H9 (cell line): ENCODE data around the gene AKR1B15. TPM values are rescaled to one million over a fixed set of nuclear protein-coding genes. Genes with fewer than 3 reads are reported as not detected.
"Not testable (repeated sequence)": the region's sequence is repeated elsewhere in the genome, so short reads cannot be mapped to it uniquely, and the experiment has no call there.

Source experiments
- DNase-seq: peaks from one replicate; pipeline ENCODE4 v3.0.0-alpha.2; 2017
- H2AFZ ChIP-seq: one replicate; pipeline ENCODE4 v1.6.1; 2013; ENCODE audit warnings: mild to moderate bottlenecking, low read length, control low read depth, moderate library complexity
- H2AK5ac ChIP-seq: 2 replicates; pipeline ENCODE4 v1.6.1; 2013; ENCODE audit warnings: low read length, control low read depth, mixed read lengths; ENCODE audit not compliant: insufficient read length
- H2BK120ac ChIP-seq: one replicate; pipeline ENCODE4 v1.6.1; 2013; ENCODE audit warnings: low read depth, mild to moderate bottlenecking, low read length, control low read depth, inconsistent platforms; ENCODE audit not compliant: poor library complexity, severe bottlenecking
- H2BK12ac ChIP-seq: 2 replicates; pipeline ENCODE4 v1.6.1; 2013; ENCODE audit warnings: low read length, control low read depth, mixed read lengths, low read depth; ENCODE audit not compliant: insufficient read length
- H2BK15ac ChIP-seq: 2 replicates; pipeline ENCODE4 v1.6.1; 2013; ENCODE audit warnings: low read depth, low read length, control low read depth
- H2BK20ac ChIP-seq: one replicate; pipeline ENCODE4 v1.6.1; 2013; ENCODE audit warnings: low read depth, mild to moderate bottlenecking, low read length, control low read depth, inconsistent platforms; ENCODE audit not compliant: poor library complexity, severe bottlenecking
- H2BK5ac ChIP-seq: 2 replicates; pipeline ENCODE4 v1.6.1; 2013; ENCODE audit warnings: low read length, control low read depth, mixed read lengths; ENCODE audit not compliant: insufficient read length
- H3K14ac ChIP-seq: 2 replicates; pipeline ENCODE4 v1.6.1; 2013; ENCODE audit warnings: low read length, control low read depth; ENCODE audit not compliant: insufficient read depth
- H3K18ac ChIP-seq: 2 replicates; pipeline ENCODE4 v1.6.1; 2013; ENCODE audit warnings: low read depth, mild to moderate bottlenecking, mixed read lengths, low read length, control low read depth; ENCODE audit not compliant: insufficient read length
- H3K23ac ChIP-seq: 2 replicates; pipeline ENCODE4 v1.6.1; 2013; ENCODE audit warnings: low read length, control low read depth, mixed read lengths, low read depth; ENCODE audit not compliant: insufficient read length
- H3K23me2 ChIP-seq: 2 replicates; pipeline ENCODE4 v1.6.1; 2013; ENCODE audit warnings: low read depth, mild to moderate bottlenecking, mixed read lengths, low read length, control low read depth; ENCODE audit not compliant: insufficient read length, poor library complexity, severe bottlenecking
- H3K27ac ChIP-seq: 2 replicates; pipeline ENCODE4 v1.5.1; 2013; ENCODE audit warnings: low read length, control low read depth, mixed read lengths, low read depth; ENCODE audit not compliant: insufficient read length
- H3K27me3 ChIP-seq: 2 replicates; pipeline ENCODE4 v1.6.1; 2013; ENCODE audit warnings: low read length, control low read depth, inconsistent platforms; ENCODE audit not compliant: insufficient read depth
- H3K4ac ChIP-seq: 2 replicates; pipeline ENCODE4 v1.6.1; 2013; ENCODE audit warnings: low read depth, mild to moderate bottlenecking, control low read depth, inconsistent platforms, low read length, moderate library complexity
- H3K4me1 ChIP-seq: 2 replicates; pipeline ENCODE4 v1.6.1; 2013; ENCODE audit warnings: low read length, control low read depth, inconsistent platforms; ENCODE audit not compliant: insufficient read depth
- H3K4me2 ChIP-seq: 2 replicates; pipeline ENCODE4 v1.6.1; 2013; ENCODE audit warnings: low read length, control low read depth, mixed read lengths; ENCODE audit not compliant: insufficient read length, insufficient read depth
- H3K56ac ChIP-seq: 2 replicates; pipeline ENCODE4 v1.6.1; 2013; ENCODE audit warnings: low read depth, mild to moderate bottlenecking, mixed read lengths, low read length, control low read depth; ENCODE audit not compliant: insufficient read length
- H3K79me1 ChIP-seq: 2 replicates; pipeline ENCODE4 v1.6.1; 2013; ENCODE audit warnings: low read depth, mild to moderate bottlenecking, moderate library complexity, low read length, control low read depth, inconsistent platforms; ENCODE audit not compliant: insufficient read depth, poor library complexity, severe bottlenecking
- H3K79me2 ChIP-seq: 2 replicates; pipeline ENCODE4 v1.6.1; 2013; ENCODE audit warnings: low read length, control low read depth, inconsistent platforms; ENCODE audit not compliant: insufficient read depth
- H3K9ac ChIP-seq: 2 replicates; pipeline ENCODE4 v1.6.1; 2013; ENCODE audit warnings: low read length, control low read depth, mixed read lengths; ENCODE audit not compliant: insufficient read length; ENCODE audit errors: extremely low read depth
- H3K9me3 ChIP-seq: one replicate; pipeline ENCODE4 v1.6.1; 2013; ENCODE audit warnings: low read depth, low read length, inconsistent platforms; ENCODE audit not compliant: control insufficient read depth
- H3T11ph ChIP-seq: one replicate; pipeline ENCODE4 v1.6.1; 2013; ENCODE audit warnings: mild to moderate bottlenecking, low read length, control low read depth, inconsistent platforms
- H4K20me1 ChIP-seq: one replicate; pipeline ENCODE4 v1.6.1; 2013; ENCODE audit not compliant: control insufficient read depth, insufficient read length, insufficient read depth
- H4K5ac ChIP-seq: 2 replicates; pipeline ENCODE4 v1.6.1; 2013; ENCODE audit warnings: low read depth, mild to moderate bottlenecking, mixed read lengths, low read length, control low read depth; ENCODE audit not compliant: insufficient read length
- H4K8ac ChIP-seq: replicated peaks from 2 replicates; pipeline ENCODE4 v1.6.1; 2013; ENCODE audit warnings: low read length, control low read depth, mixed read lengths, low read depth; ENCODE audit not compliant: insufficient read length
- H4K91ac ChIP-seq: 2 replicates; pipeline ENCODE4 v1.6.1; 2013; ENCODE audit warnings: low read depth, mild to moderate bottlenecking, moderate library complexity, mixed read lengths, low read length, control low read depth; ENCODE audit not compliant: insufficient read length
- H3K27ac Mint-ChIP-seq, 3 experiments: 2 replicates in 2 of 3; 3 replicates in 1 of 3; pipeline ENCODE4 v1.8.0; 2020 to 2021; ENCODE audit warnings: mixed read lengths in 3 of 3, mild to moderate bottlenecking in 1 of 3, moderate library complexity in 1 of 3
- H3K27me3 Mint-ChIP-seq: 2 replicates; pipeline ENCODE4 v1.8.0; 2021; ENCODE audit warnings: low read depth, mild to moderate bottlenecking, moderate library complexity, mixed read lengths
- H3K36me3 Mint-ChIP-seq, 3 experiments: 2 replicates in 2 of 3; 3 replicates in 1 of 3; pipeline ENCODE4 v1.8.0; 2020 to 2021; ENCODE audit warnings: low read depth in 3 of 3, mixed read lengths in 3 of 3; ENCODE audit not compliant: insufficient read depth in 1 of 3
- H3K4me1 Mint-ChIP-seq, 2 experiments: 2 replicates each; pipeline ENCODE4 v1.8.0; 2020; ENCODE audit warnings: mixed read lengths in 2 of 2
- H3K4me3 Mint-ChIP-seq, 2 experiments: 2 replicates in 1 of 2; 3 replicates in 1 of 2; pipeline ENCODE4 v1.8.0; 2020 to 2021; ENCODE audit warnings: mild to moderate bottlenecking in 2 of 2, mixed read lengths in 2 of 2, moderate library complexity in 1 of 2
- H3K9me3 Mint-ChIP-seq, 2 experiments: 2 replicates in 1 of 2; 3 replicates in 1 of 2; pipeline ENCODE4 v1.8.0; 2020; ENCODE audit warnings: mild to moderate bottlenecking in 2 of 2, mixed read lengths in 2 of 2, moderate library complexity in 1 of 2
- WGBS: extraction: QIAGEN DNeasy Blood & Tissue Kit; methylation state at CpG from one replicate; pipeline ENCODE4 v1.1.7; 2013; ENCODE audit warnings: missing lambda C conversion rate, low lambda C conversion rate, mixed read lengths; ENCODE audit not compliant: insufficient read length; ENCODE audit errors: extremely low coverage; 5-methylcytosine and 5-hydroxymethylcytosine counted together
- total RNA-seq: library from RNA; stranded (reverse); gene quantifications from 2 replicates; pipeline ENCODE4 v1.2.1, GENCODE V29; 2021

Gene AKR1B15
- total RNA-seq, 1 experiment from 2014 or later = not detected

DNA sequence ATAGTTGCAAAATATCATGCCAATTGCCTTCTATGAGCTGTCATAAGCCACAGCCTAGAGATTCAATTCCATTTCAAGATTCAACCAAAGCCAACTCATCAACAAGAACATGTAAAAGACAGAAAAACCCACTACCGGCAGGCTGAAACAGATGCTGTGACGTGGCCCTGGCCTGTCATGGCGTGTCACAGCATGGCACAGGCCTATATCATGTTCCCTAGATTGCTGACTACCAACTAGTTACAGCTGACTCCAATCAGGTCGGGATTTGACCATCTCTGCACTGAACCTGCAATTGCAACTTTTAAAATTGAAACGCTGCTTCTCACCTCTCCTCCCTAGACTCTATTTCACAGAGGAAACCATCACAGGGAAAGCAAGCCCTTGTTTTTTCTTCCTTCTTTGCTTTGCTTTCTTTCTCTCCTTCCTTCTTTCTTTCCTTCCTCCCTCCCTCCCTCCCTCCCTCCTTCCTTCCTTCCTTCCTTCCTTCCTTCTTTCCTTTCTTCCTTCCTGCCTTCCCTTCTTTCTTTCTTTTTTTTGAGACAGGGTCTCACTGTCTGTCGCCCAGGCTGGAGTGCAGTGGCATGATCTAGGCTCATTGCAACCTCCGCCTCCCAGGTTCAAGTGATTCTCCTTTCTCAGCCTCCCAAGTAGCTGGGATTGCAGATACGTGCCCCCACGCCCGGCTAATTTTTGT lies 22.2 kb upstream of the AKR1B15 start:
- not testable (repeated sequence) for H3K18ac ChIP-seq, H3K4me3 Mint-ChIP-seq, H3K9ac ChIP-seq, H3K56ac ChIP-seq, H2BK20ac ChIP-seq, H3K79me2 ChIP-seq, H4K91ac ChIP-seq, H2BK5ac ChIP-seq, H3K27ac ChIP-seq, H3K27ac Mint-ChIP-seq, H4K20me1 ChIP-seq, H3K23me2 ChIP-seq, H3K4ac ChIP-seq, H3K23ac ChIP-seq, H3K4me1 ChIP-seq, H2BK15ac ChIP-seq, H3K9me3 Mint-ChIP-seq, H4K8ac ChIP-seq, H3K27me3 ChIP-seq, H3K4me2 ChIP-seq, H2AFZ ChIP-seq, H3K4me1 Mint-ChIP-seq, H2BK12ac ChIP-seq, H3K14ac ChIP-seq, H3K36me3 Mint-ChIP-seq, H2AK5ac ChIP-seq, H4K5ac ChIP-seq, H3K9me3 ChIP-seq, DNase-seq, H2BK120ac ChIP-seq, H3T11ph ChIP-seq, H3K79me1 ChIP-seq
- peaks cover 13% of the 10 kb centered on the region for H3K27me3 Mint-ChIP-seq
- no CpG with 5 or more reads among the region's 10 CpGs for WGBS
